Islet precursor cell (in vitro differentiated cells): Measurements from ENCODE around the gene RAB6A.

ENCODE experiments used
- DNase-seq: peaks from one replicate; pipeline ENCODE4 v3.0.0-alpha.2; 2018

The RAB6A gene

GRCh38 chr11:73652046-73652730 is 108.7 kb downstream of the RAB6A start:
- peak; percentile 94 for DNase-seq

- peak; percentile 66 for DNase-seq
These were observed 109.2 kb downstream of the RAB6A start for GRCh38 chr11:73651661-73652045.

- DNase-seq: peak; percentile 49
These were observed 109.6 kb downstream of the RAB6A start for GRCh38 chr11:73651252-73651651.

GRCh38 chr11:73650400-73650799 is 110.5 kb downstream of the RAB6A start:
- DNase-seq: no peak

GRCh38 chr11:73649206-73649605 is 111.7 kb downstream of the RAB6A start:
- DNase-seq: no peak

GRCh38 chr11:73648571-73649046 is 112.3 kb downstream of the RAB6A start:
- no peak for DNase-seq

- no peak for DNase-seq
These were observed 112.8 kb downstream of the RAB6A start for GRCh38 chr11:73648121-73648520.

GRCh38 chr11:73647459-73648100 is 113.3 kb downstream of the RAB6A start:
- peak; percentile 97 for DNase-seq

GRCh38 chr11:73645972-73646631 is 114.8 kb downstream of the RAB6A start, which contains the start of gene PLEKHB1:
TSS of gene PLEKHB1 (plus strand) at chr11:73646581. CDS start at chr11:73646609, 28 bp downstream.
- DNase-seq: peak; percentile 75

- no peak for DNase-seq
These were observed 115.5 kb downstream of the RAB6A start for GRCh38 chr11:73645121-73645969.

GRCh38 chr11:73641668-73642067 is 119.2 kb downstream of the RAB6A start:
- no peak for DNase-seq

- no peak for DNase-seq
These were observed 120.3 kb downstream of the RAB6A start for GRCh38 chr11:73640592-73640991.

- no peak for DNase-seq
These were observed 123.9 kb downstream of the RAB6A start for GRCh38 chr11:73637012-73637411.

GRCh38 chr11:73636249-73636648 is 124.6 kb downstream of the RAB6A start:
- DNase-seq: no peak

- DNase-seq: no peak
These were observed 125.2 kb downstream of the RAB6A start for GRCh38 chr11:73635721-73636120.

GRCh38 chr11:73633999-73634398 is 126.9 kb downstream of the RAB6A start:
- DNase-seq: no peak

- no peak for DNase-seq
These were observed 127.9 kb downstream of the RAB6A start for GRCh38 chr11:73632996-73633395.

- no peak for DNase-seq
These were observed 131.0 kb downstream of the RAB6A start for GRCh38 chr11:73629907-73630306.

GRCh38 chr11:73625696-73626318 is 135.1 kb downstream of the RAB6A start:
- DNase-seq: peak; percentile 84
